Thyroid gland (tissue), 4 donors: ENCODE measurements around the gene ZNF423.

Experiments
- POLR2A ChIP-seq, 2 donors: fragments of 450-650 bp; IDR thresholded peaks; one replicate each; pipeline ENCODE4 v1.6.1; 2017; ENCODE audit warnings: antibody characterized with exemption in 2 of 2, mild to moderate bottlenecking in 2 of 2, moderate library complexity in 1 of 2
- TF ChIP-seq, protein P1 (sequence below), 6 experiments: fragments of 200-600 bp in 3 of 6; fragments of 450-650 bp in 3 of 6; sonication (generic) in 3 of 6; IDR thresholded peaks; one replicate each; pipeline ENCODE4 v1.5.1; 2016 to 2019; ENCODE audit warnings: antibody characterized with exemption in 6 of 6, mild to moderate bottlenecking in 2 of 6, inconsistent platforms in 1 of 6, moderate library complexity in 1 of 6

DNA sequence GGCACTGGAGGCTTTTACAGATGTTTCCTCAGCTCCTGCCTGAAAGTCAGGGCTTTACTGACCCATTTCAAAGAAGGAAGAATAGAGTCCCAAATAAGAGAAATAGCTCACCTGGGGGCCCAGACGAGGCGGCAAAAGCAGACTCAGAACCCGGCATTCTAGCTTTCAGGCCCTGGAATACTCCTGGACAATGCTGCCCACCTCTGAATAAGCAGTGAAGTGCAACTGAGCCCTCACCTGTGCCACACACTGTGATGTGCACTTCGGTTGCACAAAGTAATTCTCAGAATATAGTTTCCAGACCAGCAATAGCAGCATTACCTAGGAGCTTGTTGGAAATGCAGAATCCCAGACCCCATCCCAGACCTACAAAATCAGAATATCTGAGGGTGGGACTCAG, 54.6 kb downstream of the ZNF423 start:
- TF ChIP-seq, protein P1, sequence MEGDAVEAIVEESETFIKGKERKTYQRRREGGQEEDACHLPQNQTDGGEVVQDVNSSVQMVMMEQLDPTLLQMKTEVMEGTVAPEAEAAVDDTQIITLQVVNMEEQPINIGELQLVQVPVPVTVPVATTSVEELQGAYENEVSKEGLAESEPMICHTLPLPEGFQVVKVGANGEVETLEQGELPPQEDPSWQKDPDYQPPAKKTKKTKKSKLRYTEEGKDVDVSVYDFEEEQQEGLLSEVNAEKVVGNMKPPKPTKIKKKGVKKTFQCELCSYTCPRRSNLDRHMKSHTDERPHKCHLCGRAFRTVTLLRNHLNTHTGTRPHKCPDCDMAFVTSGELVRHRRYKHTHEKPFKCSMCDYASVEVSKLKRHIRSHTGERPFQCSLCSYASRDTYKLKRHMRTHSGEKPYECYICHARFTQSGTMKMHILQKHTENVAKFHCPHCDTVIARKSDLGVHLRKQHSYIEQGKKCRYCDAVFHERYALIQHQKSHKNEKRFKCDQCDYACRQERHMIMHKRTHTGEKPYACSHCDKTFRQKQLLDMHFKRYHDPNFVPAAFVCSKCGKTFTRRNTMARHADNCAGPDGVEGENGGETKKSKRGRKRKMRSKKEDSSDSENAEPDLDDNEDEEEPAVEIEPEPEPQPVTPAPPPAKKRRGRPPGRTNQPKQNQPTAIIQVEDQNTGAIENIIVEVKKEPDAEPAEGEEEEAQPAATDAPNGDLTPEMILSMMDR (IDR thresholded peaks at IDR 0.05) = no peak
- TF ChIP-seq POLR2A (IDR thresholded peaks at IDR 0.05) = no peak
